Activated CD8-positive, alpha-beta memory T cell treated with anti-CD3 and anti-CD28 coated beads, Interleukin-2, amount 50 U/mL, for 24 hours (primary cell): ENCODE measurements around the gene TMEM132D.
"Not testable (repeated sequence)": the region's sequence is repeated elsewhere in the genome, so short reads cannot be mapped to it uniquely, and the experiment has no call there.

ENCODE experiments used
- DNase-seq: peaks from one replicate; pipeline ENCODE4 v3.0.0-alpha.2; 2020; ENCODE audit errors: extremely low read depth

TMEM132D gene

DNA sequence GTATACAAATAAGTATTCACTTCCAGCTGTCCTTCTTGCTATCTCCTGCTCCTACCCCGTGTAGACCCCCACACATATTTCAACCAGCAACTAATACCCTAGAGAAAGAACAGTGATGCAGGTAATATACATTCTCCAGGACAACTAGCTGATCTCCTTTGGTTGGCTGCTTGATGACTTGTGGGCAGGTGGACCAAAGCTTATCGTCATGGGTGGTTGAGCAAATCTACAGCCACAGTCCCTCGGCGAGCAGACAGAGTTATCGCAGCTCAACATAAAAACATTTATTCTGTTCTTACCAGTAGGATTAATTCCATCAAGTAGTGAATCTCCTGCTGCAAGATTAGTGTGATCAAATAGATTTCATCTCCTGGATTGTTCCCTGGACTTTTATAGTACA lies 314.3 kb downstream of the TMEM132D start:
- no peak for DNase-seq

DNA sequence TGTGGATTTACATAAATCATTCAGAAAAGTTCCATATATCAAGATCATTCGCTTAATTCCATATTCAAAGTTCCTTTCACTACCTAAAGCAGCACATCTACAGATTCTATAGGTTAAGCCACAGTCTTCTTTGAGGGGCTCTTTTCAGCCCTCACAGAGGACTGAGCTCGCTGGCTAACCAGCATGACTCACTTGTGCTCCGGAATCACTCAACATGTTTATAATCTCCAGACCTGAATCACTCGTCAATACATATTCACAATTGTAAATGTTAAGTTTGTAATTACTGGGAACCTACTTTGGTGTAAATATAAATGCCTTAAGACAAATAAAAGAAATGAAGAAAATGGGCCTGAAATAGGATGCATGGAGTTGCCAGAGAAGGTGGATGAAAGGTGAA lies 315.7 kb downstream of the TMEM132D start:
- DNase-seq, result no peak

DNA sequence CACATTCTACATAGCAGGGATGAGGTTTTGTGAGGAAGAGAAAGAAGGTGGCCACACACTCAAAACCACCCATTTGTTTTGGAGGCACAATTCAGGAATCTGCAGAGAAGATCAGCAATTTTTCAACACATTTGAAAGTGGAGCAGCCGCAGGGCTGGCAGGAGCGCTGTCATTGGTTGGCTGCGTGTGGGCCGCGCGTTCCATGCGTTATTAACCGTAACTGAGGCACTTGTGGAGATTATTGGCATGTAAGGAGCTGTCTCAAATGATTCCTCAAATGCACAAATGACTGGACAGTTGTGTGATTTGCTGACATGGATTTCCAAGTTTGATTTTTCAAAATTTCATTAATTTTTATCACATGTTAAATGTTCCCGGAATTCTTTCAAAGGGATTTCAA lies 318.5 kb downstream of the TMEM132D start:
- no peak for DNase-seq

DNA sequence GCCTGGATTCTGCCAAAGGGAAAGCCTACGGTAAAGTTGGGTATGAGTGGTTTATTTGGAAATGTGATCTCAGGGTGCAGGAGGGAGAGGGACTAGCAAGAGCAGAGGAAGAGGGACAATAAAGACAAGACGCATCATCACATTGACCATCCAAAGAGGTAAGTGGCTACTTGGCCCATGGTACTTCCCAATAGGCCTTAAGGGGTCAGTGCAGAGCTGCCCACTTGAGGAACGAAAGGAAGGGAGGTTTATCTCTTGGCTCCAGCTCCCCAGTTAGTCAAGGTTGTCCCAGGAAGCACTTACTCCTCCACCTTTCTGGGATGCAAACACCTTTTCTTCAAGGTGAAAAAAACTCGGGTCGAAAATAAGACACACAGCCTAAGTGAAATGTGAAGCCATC lies 323.9 kb downstream of the TMEM132D start:
- no peak for DNase-seq

DNA sequence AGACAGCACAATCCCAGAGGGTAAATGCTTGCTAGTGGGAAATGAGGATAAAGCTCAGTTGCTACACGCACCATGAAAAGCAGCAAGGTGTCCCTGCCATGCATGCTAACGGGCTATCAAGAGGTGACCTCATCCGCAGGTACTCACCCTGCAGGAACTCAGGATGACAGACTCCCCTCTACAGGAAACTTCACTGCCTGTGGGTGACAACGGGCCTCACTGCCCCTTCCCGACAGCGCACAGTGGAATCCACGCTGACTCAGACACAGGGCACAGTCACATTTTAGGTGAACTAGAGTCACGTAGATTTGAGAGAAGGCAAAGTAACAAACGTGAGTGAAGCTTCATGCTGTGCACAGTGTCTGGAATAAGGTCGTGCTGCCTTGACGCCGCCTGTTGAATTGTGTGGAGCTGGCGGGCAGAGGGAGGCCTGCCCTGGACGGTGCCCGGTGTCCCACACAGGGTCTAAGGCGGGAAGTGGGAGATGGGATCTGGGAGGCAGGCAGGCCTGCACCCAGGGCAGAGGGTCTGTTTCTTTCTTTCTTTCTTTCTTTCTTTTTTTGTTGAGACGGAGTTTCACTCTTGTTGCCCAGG lies 331.8 kb downstream of the TMEM132D start:
- no peak for DNase-seq

DNA sequence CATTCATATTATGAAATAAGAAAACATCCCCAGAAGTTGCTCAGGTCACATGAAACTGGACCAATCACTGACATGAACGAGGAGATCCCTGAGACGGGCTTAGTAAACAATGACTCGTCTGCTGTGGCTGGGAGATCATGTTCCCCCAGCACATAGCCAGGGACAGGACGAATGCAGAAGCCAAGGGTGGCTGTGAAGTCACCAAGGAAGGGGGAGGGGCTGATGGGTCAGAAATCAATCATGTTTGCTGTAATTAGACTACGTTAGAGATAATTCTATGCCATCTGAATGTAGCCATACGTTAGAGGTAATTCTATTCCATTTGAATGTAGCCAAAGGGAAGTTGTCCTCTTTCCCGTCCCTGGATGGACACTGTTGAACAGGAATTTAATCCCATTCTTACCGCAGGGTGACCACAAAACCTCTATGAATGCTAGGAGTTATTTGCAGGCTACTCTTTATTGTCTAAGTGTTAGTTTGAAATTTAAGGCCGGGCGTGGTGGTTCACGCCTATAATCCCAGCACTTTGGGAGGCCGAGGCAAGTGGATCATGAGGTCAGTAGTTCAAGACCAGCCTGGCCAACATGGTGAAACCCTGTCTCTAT lies 332.9 kb downstream of the TMEM132D start:
- DNase-seq, result no peak

DNA sequence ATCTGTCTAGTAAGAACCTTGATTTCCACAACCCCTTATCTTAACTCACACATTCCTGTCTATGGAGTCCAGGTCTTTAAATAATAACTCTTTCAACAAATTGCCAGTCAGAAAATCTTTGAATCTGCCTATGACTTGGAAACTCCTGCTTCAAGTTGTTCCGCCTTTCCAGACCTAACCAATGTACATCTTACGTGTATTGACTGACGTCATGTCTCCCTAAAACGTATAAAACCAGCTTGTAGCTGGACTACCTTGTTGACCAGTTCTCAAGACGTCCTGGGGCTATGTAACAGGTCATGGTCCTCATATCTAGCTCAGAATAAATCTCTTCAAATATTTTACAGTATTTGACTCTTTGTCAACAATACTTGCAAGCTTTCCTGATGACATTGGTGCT lies 337.0 kb downstream of the TMEM132D start:
- DNase-seq, result no peak

DNA sequence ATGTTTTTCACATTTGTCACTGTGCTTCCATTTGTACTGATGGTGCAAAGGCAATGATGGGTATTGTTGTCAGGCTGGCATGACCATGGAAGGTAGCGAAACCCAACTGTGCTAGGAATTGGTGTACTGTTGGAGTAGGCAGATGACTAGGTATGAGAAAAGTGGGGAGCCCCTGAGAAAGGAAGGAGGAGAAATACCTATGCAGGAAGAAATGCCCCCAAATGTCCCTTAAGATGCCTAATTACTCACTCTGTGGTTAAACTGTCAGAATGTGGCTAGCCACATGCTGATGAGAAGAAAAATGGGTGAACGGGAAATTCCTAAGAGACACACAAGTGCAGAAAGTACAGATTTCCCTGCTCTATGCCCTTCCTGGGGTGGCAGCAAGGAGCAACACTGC lies 339.1 kb downstream of the TMEM132D start:
- DNase-seq, result no peak

DNA sequence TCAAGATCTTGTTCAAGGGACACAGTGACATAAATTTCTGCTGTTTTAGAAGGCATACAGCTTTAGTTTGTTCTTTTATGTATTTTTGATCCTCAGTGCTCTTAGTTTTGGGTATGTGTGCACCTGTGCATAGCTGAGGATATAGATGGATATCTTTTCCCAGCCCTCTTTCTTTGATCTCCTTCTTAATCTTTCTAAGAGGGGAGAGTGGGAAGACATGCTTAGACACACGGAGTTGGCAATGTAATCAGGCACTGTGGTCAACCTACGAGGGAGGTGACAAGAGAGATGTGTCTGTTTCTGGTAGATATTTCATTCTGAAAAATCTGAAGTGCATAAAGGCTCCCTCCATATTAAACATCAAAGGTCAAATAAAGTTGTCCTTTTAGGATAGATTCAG lies 340.6 kb downstream of the TMEM132D start:
- DNase-seq, result no peak

DNA sequence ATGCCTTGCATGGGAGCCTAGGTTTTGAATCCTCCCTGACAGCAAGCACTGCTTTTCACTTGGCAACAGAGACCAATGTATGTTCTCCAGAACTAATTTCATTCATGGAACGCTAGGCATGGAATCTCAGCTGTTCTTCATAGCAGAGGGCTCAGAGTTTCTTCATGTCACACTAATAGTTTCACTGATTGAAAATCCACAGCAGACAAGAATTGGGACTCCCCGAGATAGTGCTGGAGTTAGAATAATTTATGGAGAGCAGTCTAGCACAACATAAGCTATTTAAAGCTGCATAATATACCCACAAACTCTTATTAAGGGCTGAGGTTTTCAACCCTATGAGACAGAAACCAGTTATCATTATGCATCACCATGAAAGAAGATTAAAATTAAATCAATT lies 342.5 kb downstream of the TMEM132D start:
- no peak for DNase-seq

DNA sequence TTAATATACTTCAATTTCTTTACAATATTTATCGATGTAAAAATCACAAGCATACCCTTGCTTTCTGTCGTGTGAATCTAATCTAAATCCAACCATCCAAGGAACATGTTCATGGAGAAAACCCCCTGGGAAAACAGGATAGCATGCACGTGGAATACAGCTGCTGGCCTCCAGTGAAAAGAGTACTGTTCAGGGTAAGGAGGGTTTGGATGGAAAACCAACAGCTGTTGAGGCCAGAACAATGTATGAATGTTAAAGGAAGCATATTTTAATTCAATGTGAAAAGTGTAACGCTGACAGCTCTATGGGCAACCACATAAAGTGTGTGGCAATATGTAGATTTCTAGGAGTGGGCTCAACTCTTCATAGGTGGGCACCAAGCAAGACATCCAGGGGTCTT lies 344.0 kb downstream of the TMEM132D start:
- DNase-seq, result no peak

DNA sequence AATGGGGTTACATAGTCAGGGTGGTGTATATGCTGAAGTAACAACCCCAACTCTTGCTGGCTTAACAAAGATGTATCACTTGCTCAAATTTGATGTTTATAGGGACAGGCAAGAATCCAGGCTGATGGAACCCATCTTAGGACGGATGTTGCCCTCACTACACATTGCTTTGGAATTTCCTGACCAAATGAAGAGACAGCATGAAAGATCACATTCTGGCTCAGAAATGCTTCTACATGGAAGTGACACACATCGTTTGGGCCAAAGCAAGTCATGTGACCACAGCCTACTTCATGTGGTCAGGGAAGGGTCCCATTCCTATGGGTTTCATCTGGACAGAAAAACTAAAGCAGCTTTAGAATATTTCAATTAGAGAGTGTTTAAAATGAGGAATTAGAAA lies 345.8 kb downstream of the TMEM132D start:
- DNase-seq, result no peak

DNA sequence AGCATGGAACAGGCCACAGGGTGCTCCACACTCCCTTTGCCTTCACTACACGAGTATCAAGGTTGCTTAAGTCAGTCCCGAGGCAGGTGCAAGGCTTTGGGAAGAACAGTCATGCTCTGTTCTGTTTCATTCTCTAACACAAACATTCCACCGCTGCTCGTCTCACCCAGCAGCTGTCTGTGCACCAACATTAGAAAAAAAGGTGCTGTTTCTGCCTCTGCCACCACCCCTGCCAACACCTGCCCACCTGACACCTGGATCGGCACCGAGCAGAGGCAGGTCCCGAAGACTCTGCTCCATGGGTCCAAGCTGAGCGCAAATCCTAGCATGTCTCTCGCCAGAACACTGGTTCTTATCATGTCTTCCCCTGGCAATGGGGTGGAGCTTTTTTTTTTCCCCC lies 347.7 kb downstream of the TMEM132D start:
- DNase-seq, result no peak

DNA sequence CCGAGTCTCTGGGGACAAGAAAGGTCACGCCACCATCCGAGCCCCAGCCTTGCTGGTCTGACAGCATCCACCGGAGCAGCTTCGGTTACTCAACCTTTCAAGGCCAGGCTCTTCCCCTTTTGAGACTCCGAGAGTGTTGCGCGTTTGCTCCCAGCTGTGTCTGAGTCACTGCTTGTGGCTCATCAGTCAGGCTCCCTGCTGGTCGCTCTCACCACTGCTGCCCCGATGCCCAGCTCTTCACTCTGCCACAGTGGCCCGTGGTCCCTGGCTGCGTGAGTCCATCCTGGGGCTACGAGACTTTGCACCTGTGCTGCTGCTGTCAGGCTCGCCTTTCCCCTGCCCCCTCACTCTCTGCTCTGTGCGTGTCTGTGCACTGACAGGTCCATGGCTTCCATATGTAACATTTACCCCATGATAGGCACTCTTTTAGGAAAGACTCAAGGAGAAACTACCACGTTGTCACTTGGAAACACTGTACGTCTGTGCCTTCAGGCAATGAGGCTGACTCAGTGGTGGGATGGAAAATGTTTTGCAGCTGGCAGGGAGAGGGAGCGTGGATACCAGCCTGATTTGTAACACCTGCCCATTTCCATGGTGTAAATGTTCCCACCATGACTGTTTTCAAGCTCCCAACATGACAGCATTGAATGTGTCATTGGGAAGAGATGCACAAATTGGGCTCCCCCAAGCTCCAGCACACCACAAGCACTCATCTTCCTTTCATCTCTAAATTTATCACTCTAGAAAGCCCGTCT lies 350.7 kb downstream of the TMEM132D start:
- DNase-seq, result no peak

DNA sequence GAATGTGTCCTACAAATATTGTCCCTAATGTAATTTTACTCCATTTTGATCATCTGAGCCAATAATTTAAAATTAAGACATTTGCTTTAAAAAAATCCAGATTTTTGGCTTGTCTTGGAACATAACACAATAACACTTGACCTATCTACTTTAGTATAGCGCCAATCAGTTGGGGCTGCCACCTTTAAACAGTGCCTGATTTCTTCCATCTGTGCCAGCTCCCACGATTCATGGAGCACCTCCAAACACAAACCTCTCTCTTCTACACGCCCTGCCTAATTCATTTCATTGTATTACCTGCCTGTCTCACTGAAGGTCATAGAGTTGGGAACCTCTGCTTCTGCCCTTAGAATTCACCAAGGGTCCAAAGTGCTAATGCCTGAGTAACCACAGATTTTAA lies 352.4 kb downstream of the TMEM132D start:
- DNase-seq, result no peak

DNA sequence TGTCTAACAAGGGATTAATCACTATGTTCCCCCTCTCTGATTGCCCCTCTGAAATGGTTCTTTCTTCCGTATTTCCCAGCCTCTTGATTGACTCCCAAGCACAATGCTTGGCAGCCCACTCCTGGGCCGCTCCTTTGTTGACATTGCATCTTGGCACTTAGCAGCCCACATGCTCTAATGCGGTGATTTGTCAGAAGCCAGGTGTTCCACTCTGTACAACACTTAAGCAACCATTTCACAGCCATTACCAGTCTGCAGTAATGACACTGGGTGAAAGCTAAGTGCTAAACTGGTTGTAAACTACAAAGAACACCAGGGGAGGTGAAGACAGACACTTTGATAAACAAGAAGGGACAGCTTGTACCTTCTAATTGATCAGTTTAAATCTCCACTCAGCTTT lies 353.5 kb downstream of the TMEM132D start:
- DNase-seq, result no peak

DNA sequence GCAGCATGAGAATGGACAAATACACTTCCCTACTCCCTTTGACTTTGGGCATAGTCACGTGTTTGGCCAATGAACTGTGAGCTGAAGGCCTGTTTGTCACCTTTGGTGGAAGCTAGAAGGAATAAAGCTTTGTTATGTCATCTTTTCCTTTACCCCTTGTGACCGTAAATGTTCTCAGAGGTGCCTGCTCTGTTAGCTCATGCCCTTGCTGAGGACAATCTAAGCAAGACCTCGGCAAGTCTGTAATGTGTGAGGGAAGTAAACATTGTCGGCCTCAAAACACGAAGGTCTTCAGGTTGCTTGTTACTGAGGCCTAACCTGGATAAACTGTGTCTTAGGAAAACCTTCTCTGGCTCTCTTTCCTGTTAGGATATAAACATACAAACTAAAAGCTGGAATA lies 354.2 kb downstream of the TMEM132D start:
- no peak for DNase-seq

DNA sequence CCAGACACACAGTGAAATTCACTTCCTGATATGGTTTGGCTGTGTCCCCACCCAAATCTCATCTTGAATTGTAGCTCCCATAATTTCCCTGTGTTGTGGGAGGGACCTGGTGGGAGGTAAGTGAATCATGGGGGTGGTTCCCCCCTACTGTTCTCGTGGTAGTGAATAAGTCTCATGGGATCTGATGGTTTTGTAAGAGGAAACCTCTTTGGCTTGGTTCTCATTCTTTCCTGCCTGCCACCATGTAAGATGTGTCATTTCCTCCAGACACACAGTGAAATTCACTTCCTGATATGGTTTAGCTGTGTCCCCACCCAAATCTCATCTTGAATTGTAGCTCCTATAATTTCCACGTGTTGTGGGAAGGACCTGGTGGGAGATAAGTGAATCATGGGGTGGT lies 354.8 kb downstream of the TMEM132D start:
- not testable (repeated sequence) for DNase-seq

DNA sequence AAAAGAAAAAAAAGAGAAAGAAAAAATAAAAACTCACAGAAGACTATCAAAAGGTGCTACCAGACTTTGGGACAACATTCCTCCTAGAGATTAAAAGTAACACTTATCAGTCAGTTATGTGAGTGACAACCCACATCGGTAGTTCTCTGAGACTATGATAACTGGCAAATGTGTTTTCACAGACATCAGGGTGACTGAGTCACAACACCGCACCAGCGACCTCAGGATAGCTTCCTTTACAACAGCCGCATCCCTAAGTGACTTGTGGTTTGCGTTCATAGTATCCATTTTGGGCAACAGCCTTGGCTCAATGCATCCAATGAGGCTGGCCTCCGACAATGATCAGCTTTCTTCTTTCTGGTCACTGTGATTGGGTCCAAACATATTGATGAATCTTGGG lies 359.1 kb downstream of the TMEM132D start:
- no peak for DNase-seq

DNA sequence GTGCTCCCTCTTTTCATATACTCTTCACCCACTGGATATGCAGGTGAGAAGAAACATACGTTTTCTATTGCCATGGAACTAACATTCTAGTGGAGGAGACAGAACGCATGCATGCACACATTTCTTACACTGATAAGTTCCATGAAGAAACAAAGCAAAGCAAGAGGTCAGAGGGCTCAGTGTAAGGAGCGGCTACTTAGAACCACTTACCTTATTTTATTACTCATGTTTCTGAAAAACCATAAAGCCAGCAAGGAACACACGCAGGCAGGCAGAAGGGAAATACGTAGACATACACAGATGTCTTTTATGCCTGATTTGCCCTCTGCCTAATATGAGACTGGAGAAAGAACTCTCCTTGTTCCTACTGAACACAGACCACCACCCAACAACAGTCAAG lies 362.9 kb downstream of the TMEM132D start:
- DNase-seq, result no peak

DNA sequence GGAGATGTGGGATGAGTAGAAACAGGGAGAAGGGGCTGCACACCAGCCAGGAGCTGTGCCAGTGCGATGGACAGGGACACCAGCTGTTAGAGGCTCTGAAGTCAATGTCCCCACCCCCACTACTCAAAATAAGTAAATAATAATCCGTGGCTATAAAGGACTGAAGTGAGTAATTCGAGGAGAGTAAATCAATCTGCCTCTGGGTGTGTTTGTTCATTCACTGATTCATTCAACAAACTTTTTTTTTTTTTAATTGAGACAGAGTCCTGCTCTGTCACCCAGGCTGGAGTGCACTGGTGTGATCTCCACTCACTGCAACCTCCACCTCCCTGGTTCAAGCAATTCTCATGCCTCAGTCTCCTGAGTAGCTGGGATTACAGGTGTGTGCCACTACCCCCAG lies 363.6 kb downstream of the TMEM132D start:
- no peak for DNase-seq

DNA sequence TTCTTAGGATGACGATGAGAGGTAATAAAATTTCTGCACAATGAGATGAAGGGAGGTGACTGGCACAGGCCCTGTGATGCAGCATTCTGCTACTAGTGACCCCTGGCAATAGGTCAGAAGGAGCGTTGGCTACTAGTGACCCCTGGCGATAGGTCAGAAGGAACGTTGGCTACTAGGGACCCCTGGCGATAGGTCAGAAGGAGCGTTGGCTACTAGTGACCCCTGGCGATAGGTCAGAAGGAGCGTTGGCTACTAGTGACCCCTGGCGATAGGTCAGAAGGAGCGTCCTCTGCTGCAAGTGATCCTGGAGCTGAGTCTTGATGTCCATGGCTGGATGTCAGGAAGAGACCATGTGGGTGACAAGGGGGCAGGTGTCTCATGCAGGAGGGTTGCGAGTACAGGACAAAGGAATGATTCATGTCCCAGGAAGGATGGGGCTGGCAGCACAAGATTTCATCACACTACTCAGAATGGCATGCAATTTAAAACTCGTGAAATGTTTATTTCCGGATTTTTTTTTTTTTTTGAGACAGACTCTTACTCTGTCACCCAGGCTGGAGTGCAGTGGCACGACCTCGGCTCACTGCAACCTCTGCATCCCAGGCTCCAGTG lies 365.0 kb downstream of the TMEM132D start:
- DNase-seq, result not testable (repeated sequence)

DNA sequence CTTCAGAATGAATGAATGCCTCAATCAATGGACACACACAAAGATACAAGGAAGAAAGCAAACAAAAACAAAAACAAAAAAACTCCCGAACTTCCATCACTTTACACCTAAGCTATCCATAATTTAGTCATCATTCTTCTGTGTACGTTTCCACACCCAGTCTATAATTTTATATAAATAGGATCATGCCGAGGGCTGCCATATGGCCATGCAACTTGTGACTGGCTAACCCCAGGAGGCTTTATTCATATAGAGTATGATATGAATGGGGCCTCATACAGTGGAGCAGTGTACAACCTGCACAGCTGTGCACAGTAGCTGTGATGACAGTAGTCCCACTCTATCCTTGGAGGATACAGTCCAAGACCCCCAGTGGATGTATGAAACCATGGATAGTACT lies 365.7 kb downstream of the TMEM132D start:
- DNase-seq, result no peak
